RWPE2 (cell line): ENCODE data around the gene S1PR3.

Source experiments
- ATAC-seq: fragments of 200-7000 bp; cut with Tn5 transposase; 3 replicates; pipeline ENCODE4 v1.9.1; 2021; ENCODE audit warnings: low read depth
- DNase-seq: peaks from one replicate; pipeline ENCODE4 v3.0.0-alpha.2; 2020; ENCODE audit warnings: low spot score
- H3K27ac ChIP-seq: fragments of 450-650 bp; 2 replicates; pipeline ENCODE4 v1.5.1; 2017; ENCODE audit warnings: mild to moderate bottlenecking; ENCODE audit not compliant: poor library complexity, severe bottlenecking
- H3K27me3 ChIP-seq: fragments of 250-450 bp; sonication (Bioruptor Pico); 2 replicates; pipeline ENCODE4 v1.5.1; 2021; ENCODE audit warnings: mild to moderate bottlenecking, moderate library complexity; ENCODE audit not compliant: insufficient read depth, poor library complexity, severe bottlenecking
- H3K36me3 ChIP-seq: fragments of 250-450 bp; sonication (Bioruptor Pico); 2 replicates; pipeline ENCODE4 v1.5.1; 2020; ENCODE audit warnings: low read depth, mild to moderate bottlenecking, moderate library complexity
- H3K4me1 ChIP-seq: fragments of 250-450 bp; sonication (Bioruptor Pico); 2 replicates; pipeline ENCODE4 v1.5.1; 2021; ENCODE audit warnings: mild to moderate bottlenecking, moderate library complexity; ENCODE audit not compliant: insufficient read depth, poor library complexity, severe bottlenecking
- H3K4me3 ChIP-seq: fragments of 250-450 bp; sonication (Bioruptor Pico); 2 replicates; pipeline ENCODE4 v1.5.1; 2021; ENCODE audit warnings: mild to moderate bottlenecking, moderate library complexity; ENCODE audit not compliant: severe bottlenecking
- H3K9me3 ChIP-seq: fragments of 250-450 bp; sonication (Bioruptor Pico); 2 replicates; pipeline ENCODE4 v1.5.1; 2021; ENCODE audit warnings: mild to moderate bottlenecking, moderate library complexity; ENCODE audit not compliant: severe bottlenecking
- CTCF ChIP-seq: fragments of 450-650 bp; IDR thresholded peaks from one replicate; pipeline ENCODE4 v1.5.1; 2017; ENCODE audit warnings: mild to moderate bottlenecking, moderate library complexity; ENCODE audit not compliant: poor library complexity, severe bottlenecking

Gene S1PR3

GRCh38 chr9:88995627-88996026 is 4.4 kb downstream of the S1PR3 start:
- no peak overlapping the region for H3K4me3 ChIP-seq
- no peak for TF ChIP-seq CTCF
- no peak overlapping the region for H3K27ac ChIP-seq
- no peaks in the 10 kb centered on the region for H3K36me3 ChIP-seq
- no peaks in the 10 kb centered on the region for H3K9me3 ChIP-seq
- peaks cover 2% of the 10 kb centered on the region for H3K4me1 ChIP-seq
- ATAC-seq (no peak), DNase-seq (no peak)
- no peaks in the 10 kb centered on the region for H3K27me3 ChIP-seq

DNA sequence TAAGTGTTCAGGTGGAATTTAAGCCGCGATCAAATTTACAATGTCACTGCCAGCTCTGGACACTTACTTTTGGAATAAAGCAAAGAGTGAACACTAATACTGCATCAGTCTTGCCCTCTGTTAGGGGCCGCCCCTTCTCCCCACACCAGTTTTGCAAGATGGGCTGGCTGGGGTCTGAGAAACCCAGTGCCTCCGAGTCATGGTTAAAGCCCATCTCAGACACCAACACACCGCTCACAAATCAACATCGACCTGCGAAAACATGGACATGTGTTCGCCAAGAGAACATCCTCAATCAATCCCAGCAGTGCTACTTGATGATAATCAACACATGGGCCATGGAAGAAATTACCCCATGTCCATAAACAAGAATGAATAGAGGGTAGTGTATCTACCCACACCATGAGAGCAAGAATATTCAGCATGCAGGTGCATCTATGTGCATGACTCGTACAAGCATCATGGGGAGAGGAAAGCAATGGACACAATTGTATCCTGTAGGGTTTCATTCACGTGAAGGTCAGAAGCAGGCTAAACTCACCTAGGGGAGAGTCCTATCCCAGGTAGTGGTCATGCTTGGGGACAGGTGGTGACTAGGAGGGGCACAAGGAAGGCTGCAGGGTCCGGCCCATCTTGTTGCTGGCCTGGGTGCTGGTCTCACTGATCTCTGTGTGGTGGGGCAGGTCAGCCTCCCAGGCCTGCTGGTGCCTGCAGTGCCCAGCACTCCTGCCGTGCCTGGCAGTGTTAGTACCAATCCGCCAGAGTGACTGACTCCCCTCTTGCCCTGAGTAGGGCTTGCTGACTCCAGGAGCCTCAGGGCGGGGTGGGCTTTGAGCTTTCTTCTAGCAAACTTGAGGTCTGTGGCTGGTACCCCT is 5.0 kb downstream of the S1PR3 start:
- no peak overlapping the region for H3K27ac ChIP-seq
- DNase-seq (no peak), ATAC-seq (no peak)
- H3K9me3 ChIP-seq, result no peaks in the 10 kb centered on the region
- no peak for TF ChIP-seq CTCF
- H3K36me3 ChIP-seq, result no peaks in the 10 kb centered on the region
- H3K27me3 ChIP-seq, result no peaks in the 10 kb centered on the region
- peaks cover 2% of the 10 kb centered on the region for H3K4me1 ChIP-seq
- H3K4me3 ChIP-seq, result no peak overlapping the region

DNA sequence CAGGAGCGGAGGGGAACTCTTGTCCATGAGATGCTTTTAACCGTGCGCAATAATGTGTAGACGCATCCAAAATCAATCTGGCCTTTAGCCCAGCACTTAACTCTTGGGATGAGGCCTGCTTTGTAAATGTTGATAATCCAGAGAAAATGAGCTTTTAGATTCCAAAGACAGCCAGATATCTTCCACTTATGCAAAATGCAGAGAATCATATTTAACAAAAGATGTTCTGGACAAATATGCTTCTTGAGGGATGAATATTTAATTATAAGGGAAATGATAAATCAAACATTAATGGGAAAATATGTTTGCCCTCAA is 5.6 kb downstream of the S1PR3 start:
- DNase-seq, result no peak
- H3K4me1 ChIP-seq, result peaks cover 2% of the 10 kb centered on the region
- no peaks in the 10 kb centered on the region for H3K9me3 ChIP-seq
- H3K36me3 ChIP-seq, result no peaks in the 10 kb centered on the region
- no peak for ATAC-seq
- no peak overlapping the region for H3K4me3 ChIP-seq
- TF ChIP-seq CTCF, result no peak
- H3K27ac ChIP-seq, result no peak overlapping the region
- H3K27me3 ChIP-seq, result no peaks in the 10 kb centered on the region

DNA sequence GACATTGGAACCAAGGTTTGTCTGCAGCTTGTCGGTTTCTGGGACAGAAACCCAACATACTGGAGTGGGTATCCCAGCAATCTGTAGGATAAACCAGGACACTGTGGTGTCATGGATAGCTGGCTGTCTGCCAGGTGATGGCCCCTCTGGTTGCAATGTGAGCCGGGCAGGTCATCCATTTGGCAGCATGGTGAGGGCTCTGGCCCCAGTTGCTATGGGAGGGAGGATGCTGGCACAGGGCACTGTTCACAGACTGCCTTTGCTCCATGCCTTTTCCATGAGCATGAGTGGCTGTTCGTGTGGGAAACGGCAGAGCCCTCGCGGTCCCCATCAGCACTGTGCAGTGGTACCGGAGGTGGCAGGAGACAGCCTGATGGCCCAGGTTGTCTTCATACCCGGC is 6.4 kb downstream of the S1PR3 start:
- no peaks in the 10 kb centered on the region for H3K27me3 ChIP-seq
- no peaks in the 10 kb centered on the region for H3K4me1 ChIP-seq
- no peaks in the 10 kb centered on the region for H3K36me3 ChIP-seq
- no peak overlapping the region for H3K4me3 ChIP-seq
- H3K9me3 ChIP-seq, result no peaks in the 10 kb centered on the region
- TF ChIP-seq CTCF, result no peak
- H3K27ac ChIP-seq, result no peak overlapping the region
- ATAC-seq (no peak), DNase-seq (no peak)

DNA sequence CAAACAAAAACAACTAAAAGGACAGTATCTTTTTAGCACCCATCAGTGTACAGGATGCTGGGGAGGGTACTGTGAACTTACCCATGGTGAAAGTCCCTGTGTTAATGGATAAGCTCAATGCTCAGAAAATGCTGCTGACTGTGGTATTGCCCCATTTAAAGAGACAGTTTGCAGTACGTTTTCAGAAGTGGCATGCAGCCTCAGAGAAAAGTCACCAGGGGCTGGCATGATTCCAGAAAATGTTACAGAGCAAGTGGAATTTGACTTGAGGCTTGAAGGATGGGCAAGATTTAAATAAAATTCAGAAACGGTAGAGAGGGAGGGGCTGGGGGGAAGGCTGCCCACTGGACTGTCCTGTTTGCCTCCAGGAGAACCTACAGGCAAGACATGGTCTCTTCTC is 7.2 kb downstream of the S1PR3 start:
- Histone ChIP-seq H3K9me3 (no peaks in the 10 kb centered on the region), H3K4me3 (no peak overlapping the region), H3K36me3 (no peaks in the 10 kb centered on the region), H3K27ac (no peak overlapping the region), H3K27me3 (no peaks in the 10 kb centered on the region), H3K4me1 (no peaks in the 10 kb centered on the region)
- no peak for TF ChIP-seq CTCF
- ATAC-seq (no peak), DNase-seq (no peak)
